IMR-90 (cell line): ENCODE results near the gene ARMC9.

Experiments
- FOS ChIP-seq: fragments of 150-350 bp; IDR thresholded peaks from 2 replicates; pipeline ENCODE4 v1.6.1; 2016; ENCODE audit warnings: low read depth, low read length
- MAFK ChIP-seq: IDR thresholded peaks from 2 replicates; pipeline ENCODE4 v1.6.1; 2012; ENCODE audit warnings: low read depth, low read length, improper control_type of control experiment
- MAZ ChIP-seq: IDR thresholded peaks from 2 replicates; pipeline ENCODE4 v1.6.1; 2012; ENCODE audit warnings: low read depth, mild to moderate bottlenecking, low read length, improper control_type of control experiment, moderate library complexity, borderline replicate concordance
- POLR2A ChIP-seq: IDR thresholded peaks from 2 replicates; pipeline ENCODE4 v1.6.1; 2012; ENCODE audit warnings: mild to moderate bottlenecking, low read depth, low read length
- RAD21 ChIP-seq: IDR thresholded peaks from 2 replicates; pipeline ENCODE4 v1.6.1; 2012; ENCODE audit warnings: low read length, improper control_type of control experiment
- RFX5 ChIP-seq: IDR thresholded peaks from 2 replicates; pipeline ENCODE4 v1.8.0; 2012; ENCODE audit warnings: low read depth, mild to moderate bottlenecking, low read length, moderate library complexity
- USF2 ChIP-seq: fragments of 150-350 bp; IDR thresholded peaks from 2 replicates; pipeline ENCODE4 v1.6.1; 2017; ENCODE audit warnings: mild to moderate bottlenecking, antibody characterized with exemption, low read length, low read depth
- TF ChIP-seq, protein P1 (sequence below): conservative IDR thresholded peaks from 2 replicates; pipeline ENCODE4 v1.5.1; 2012; ENCODE audit warnings: mild to moderate bottlenecking, low read depth, low read length, improper control_type of control experiment

DNA sequence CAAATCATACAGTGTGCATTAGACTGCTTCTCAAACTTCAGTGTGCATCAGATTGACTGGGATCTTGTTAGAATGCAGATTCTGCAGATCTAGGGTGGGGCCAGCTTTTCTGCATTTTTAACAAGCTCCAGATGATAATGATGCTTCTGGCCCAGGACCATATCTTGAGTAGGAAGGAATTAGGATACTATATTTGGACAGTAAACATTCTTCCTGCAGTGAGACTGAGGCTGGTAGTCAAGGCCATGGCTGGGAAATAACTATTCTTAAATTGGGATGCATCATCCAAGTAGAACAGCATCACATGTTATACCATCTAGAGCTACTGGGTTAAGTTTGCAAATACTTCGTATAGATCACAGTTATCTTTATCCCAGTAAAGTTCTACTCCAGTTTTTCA is 28.4 kb upstream of the ARMC9 start:
- TF ChIP-seq, protein P1, sequence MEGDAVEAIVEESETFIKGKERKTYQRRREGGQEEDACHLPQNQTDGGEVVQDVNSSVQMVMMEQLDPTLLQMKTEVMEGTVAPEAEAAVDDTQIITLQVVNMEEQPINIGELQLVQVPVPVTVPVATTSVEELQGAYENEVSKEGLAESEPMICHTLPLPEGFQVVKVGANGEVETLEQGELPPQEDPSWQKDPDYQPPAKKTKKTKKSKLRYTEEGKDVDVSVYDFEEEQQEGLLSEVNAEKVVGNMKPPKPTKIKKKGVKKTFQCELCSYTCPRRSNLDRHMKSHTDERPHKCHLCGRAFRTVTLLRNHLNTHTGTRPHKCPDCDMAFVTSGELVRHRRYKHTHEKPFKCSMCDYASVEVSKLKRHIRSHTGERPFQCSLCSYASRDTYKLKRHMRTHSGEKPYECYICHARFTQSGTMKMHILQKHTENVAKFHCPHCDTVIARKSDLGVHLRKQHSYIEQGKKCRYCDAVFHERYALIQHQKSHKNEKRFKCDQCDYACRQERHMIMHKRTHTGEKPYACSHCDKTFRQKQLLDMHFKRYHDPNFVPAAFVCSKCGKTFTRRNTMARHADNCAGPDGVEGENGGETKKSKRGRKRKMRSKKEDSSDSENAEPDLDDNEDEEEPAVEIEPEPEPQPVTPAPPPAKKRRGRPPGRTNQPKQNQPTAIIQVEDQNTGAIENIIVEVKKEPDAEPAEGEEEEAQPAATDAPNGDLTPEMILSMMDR: no peak
- TF ChIP-seq POLR2A (no peak), RAD21 (no peak), MAZ (no peak), FOS (no peak), RFX5 (no peak), USF2 (no peak), MAFK (no peak)
